OCI-LY3 (cell line): Measurements from ENCODE around the gene RNF227.

Experiments
- EZH2phosphoT487 ChIP-seq: fragments of 200-600 bp; shearing (Covaris generic); IDR thresholded peaks from 2 replicates; pipeline ENCODE4 v1.6.1; 2018; ENCODE audit warnings: antibody characterized with exemption, mixed run types, low read depth
- TF ChIP-seq, protein P1 (sequence below): fragments of 200-600, 300-600 bp; sonication (generic); IDR thresholded peaks from 2 replicates; pipeline ENCODE4 v1.5.1; 2014; ENCODE audit warnings: antibody characterized with exemption, low read length, low read depth

DNA sequence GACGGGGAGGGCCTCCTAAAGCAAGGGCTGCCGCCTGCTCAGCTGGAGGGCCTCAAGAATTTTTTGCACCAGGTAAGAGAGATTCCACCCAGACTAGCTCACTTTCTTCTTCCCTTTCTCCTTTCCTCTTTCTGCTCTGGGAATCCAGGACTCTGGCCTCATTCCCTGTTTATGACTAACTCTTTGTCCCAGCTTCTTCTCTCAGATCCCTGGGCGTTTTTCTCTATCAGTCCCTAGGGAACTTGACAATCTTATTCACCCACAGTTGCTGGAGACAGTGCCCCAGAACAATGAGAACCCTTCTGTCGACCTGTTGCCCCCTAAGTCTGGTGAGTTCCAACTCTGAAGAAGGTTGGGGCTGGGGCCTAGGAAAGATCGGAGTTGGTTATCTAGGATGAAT lies 31.6 kb upstream of the RNF227 start:
- TF ChIP-seq, protein P1, sequence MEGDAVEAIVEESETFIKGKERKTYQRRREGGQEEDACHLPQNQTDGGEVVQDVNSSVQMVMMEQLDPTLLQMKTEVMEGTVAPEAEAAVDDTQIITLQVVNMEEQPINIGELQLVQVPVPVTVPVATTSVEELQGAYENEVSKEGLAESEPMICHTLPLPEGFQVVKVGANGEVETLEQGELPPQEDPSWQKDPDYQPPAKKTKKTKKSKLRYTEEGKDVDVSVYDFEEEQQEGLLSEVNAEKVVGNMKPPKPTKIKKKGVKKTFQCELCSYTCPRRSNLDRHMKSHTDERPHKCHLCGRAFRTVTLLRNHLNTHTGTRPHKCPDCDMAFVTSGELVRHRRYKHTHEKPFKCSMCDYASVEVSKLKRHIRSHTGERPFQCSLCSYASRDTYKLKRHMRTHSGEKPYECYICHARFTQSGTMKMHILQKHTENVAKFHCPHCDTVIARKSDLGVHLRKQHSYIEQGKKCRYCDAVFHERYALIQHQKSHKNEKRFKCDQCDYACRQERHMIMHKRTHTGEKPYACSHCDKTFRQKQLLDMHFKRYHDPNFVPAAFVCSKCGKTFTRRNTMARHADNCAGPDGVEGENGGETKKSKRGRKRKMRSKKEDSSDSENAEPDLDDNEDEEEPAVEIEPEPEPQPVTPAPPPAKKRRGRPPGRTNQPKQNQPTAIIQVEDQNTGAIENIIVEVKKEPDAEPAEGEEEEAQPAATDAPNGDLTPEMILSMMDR: no peak
- no peak for TF ChIP-seq EZH2phosphoT487
